ENCODE data around the gene ARSI.

The ARSI gene

DNA sequence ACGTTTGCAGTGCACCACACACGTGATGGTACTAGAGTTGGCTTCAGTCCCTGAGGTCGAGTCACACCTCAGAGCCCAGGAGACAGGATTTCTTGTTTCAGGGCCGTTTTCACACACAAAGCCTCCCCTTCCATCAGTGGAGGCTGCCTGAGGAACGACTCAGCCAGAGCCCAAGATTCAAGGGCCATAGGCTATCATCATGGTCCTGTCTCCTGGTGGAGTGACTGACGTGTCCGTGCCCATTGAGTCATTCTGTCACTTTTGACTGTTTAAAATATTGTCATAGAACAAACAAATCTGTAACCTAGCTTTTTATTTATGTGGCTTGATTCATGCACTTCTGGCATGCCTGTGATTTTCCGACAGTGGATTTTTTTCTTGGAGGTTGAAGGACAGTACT lies 41.5 kb downstream of the ARSI start:
- no peak overlapping the region for H3K4me3 ChIP-seq (ENCODE audit: low read depth, low read length)
- TF ChIP-seq, protein P1, sequence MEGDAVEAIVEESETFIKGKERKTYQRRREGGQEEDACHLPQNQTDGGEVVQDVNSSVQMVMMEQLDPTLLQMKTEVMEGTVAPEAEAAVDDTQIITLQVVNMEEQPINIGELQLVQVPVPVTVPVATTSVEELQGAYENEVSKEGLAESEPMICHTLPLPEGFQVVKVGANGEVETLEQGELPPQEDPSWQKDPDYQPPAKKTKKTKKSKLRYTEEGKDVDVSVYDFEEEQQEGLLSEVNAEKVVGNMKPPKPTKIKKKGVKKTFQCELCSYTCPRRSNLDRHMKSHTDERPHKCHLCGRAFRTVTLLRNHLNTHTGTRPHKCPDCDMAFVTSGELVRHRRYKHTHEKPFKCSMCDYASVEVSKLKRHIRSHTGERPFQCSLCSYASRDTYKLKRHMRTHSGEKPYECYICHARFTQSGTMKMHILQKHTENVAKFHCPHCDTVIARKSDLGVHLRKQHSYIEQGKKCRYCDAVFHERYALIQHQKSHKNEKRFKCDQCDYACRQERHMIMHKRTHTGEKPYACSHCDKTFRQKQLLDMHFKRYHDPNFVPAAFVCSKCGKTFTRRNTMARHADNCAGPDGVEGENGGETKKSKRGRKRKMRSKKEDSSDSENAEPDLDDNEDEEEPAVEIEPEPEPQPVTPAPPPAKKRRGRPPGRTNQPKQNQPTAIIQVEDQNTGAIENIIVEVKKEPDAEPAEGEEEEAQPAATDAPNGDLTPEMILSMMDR (IDR thresholded peaks at IDR 0.05; ENCODE audit: low read depth, low read length), result no peak

- no peak overlapping the region for H3K4me3 ChIP-seq (ENCODE audit: low read depth, low read length)
- TF ChIP-seq, protein P1 (IDR thresholded peaks at IDR 0.05; ENCODE audit: low read depth, low read length), result no peak
Observed at GRCh38 chr5:150258130-150258529, 44.6 kb downstream of the ARSI start.

DNA sequence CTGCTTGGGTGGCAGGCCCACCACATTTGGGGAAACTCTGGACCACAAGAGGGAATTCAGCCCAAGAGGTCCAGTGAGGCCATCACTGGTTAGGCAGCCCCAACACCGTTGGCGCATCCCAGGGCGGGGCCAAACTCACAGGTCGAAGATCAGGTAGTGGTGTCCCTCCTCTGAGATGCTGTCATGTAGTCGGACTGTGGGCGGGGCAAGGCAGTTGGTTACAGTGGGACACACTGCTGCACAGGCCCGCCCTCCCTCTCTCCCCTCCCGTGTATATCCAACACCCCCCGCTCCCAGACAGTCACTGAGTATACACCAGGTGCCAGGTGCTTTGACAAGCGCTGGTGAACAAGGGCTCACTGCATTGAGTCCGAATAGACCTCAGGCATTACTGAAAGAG lies 45.3 kb downstream of the ARSI start:
- TF ChIP-seq, protein P1 (IDR thresholded peaks at IDR 0.05; ENCODE audit: low read depth, low read length), result no peak
- no peak overlapping the region for H3K4me3 ChIP-seq (ENCODE audit: low read depth, low read length)

DNA sequence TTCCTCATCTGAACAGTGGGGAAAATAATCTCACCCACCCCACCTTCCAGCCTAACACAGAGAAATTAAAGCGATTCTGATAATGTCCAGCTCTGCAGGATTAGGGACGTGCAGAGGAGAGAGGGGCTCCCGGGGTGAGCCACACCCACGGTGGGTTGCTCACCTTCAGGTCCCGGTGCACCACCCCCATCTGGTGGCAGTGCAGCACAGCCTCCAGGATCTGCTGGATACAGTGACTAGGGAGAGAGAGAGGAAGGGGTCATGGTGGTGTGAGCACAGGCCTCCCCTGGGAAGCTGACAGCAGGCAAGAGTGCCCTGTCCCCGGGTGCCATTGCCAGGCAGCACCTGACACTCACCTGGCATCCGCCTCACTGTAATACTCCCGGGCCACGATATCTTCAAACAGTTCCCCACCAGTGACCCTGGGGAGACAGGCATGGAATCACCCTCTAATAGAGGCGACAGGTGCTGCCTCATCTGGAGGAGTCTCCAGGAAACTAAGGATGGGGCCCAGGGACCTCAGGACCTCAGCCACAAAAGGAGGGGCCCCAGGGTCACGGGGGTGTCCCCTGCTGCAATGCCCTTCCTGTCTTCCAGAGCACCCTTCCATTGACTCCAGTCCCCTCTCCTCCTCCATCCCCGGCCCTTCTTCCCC lies 46.2 kb downstream of the ARSI start:
- TF ChIP-seq, protein P1 (IDR thresholded peaks at IDR 0.05; ENCODE audit: low read depth, low read length), result no peak
- no peak overlapping the region for H3K4me3 ChIP-seq (ENCODE audit: low read depth, low read length)

- TF ChIP-seq, protein P1 (IDR thresholded peaks at IDR 0.05; ENCODE audit: low read depth, low read length), result no peak
- H3K4me3 ChIP-seq (ENCODE audit: low read depth, low read length), result no peak overlapping the region
Observed at GRCh38 chr5:150255659-150256409, 46.9 kb downstream of the ARSI start.

DNA sequence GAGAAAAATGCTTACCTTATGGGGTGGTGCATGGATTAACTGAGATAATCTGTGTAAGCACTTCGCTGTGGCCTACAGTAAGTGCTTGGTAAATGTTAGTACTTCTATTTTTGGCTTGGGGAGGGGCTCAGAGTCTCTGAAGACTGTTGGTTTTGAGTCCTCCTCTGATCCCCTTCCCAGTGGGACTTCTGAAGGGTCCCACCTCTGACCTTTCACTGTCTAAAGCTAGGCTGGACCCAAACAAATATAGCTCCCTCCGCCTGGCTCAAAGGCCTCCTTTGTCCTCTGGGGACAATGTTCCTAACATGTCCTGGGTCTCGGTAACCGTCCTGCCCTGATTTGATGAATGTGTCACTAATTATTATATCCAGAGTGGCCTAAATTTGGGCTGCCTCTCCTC lies 47.9 kb downstream of the ARSI start:
- H3K4me3 ChIP-seq (ENCODE audit: low read depth, low read length), result no peak overlapping the region
- TF ChIP-seq, protein P1 (IDR thresholded peaks at IDR 0.05; ENCODE audit: low read depth, low read length), result no peak

GRCh38 chr5:150254363-150254762 lies 48.3 kb downstream of the ARSI start:
- TF ChIP-seq, protein P1 (IDR thresholded peaks at IDR 0.05; ENCODE audit: low read depth, low read length), result no peak
- no peak overlapping the region for H3K4me3 ChIP-seq (ENCODE audit: low read depth, low read length)

Data from WI38 (cell line).